IPS-18c (cell line): ENCODE data around the gene OCA2.
A peak's percentile ranks its signal among the peaks of the same experiment; 100 is the strongest.

Experiments
- H3K4me3 ChIP-seq: 2 replicates; pipeline ENCODE4 v1.7.0; 2013; ENCODE audit warnings: low read depth, mild to moderate bottlenecking, low read length, moderate library complexity; ENCODE audit not compliant: insufficient read depth
- H3K9me3 ChIP-seq: one replicate; pipeline ENCODE4 v1.6.1; 2013; ENCODE audit warnings: mild to moderate bottlenecking, low read length, moderate library complexity; ENCODE audit not compliant: control insufficient read depth, insufficient read depth

OCA2 gene

GRCh38 chr15:28109626-28110455 is 10.7 kb upstream of the OCA2 start:
- Histone ChIP-seq H3K4me3 (no peak overlapping the region), H3K9me3 (no peaks in the 10 kb centered on the region)

- H3K9me3 ChIP-seq, result no peaks in the 10 kb centered on the region
- H3K4me3 ChIP-seq, result peak overlapping the region; percentile 59
These were observed 8.8 kb upstream of the OCA2 start for GRCh38 chr15:28107904-28108275.

- Histone ChIP-seq H3K9me3 (no peaks in the 10 kb centered on the region), H3K4me3 (peak overlapping the region; percentile 59)
These were observed 8.2 kb upstream of the OCA2 start for GRCh38 chr15:28107111-28107903.

- peak overlapping the region; percentile 59 for H3K4me3 ChIP-seq
These were observed 7.4 kb upstream of the OCA2 start for GRCh38 chr15:28106294-28107110.

GRCh38 chr15:28105793-28106192 is 6.7 kb upstream of the OCA2 start:
- no peak overlapping the region; the same call in 1 of the 2 replicates for H3K4me3 ChIP-seq
- no peaks in the 10 kb centered on the region for H3K9me3 ChIP-seq

More at GRCh38 chr15:28106294-28107110, 7.4 kb upstream of the OCA2 start:
- no peaks in the 10 kb centered on the region for H3K9me3 ChIP-seq

- no peak overlapping the region for H3K4me3 ChIP-seq
- H3K9me3 ChIP-seq, result no peaks in the 10 kb centered on the region
These were observed 6.2 kb upstream of the OCA2 start for GRCh38 chr15:28105224-28105791.

GRCh38 chr15:28104326-28104725 is 5.2 kb upstream of the OCA2 start:
- no peaks in the 10 kb centered on the region for H3K9me3 ChIP-seq
- H3K4me3 ChIP-seq, result no peak overlapping the region

GRCh38 chr15:28103831-28104230 is 4.7 kb upstream of the OCA2 start:
- no peak overlapping the region for H3K4me3 ChIP-seq

GRCh38 chr15:28101983-28102441 is 2.9 kb upstream of the OCA2 start:
- Histone ChIP-seq H3K4me3 (no peak overlapping the region), H3K9me3 (no peaks in the 10 kb centered on the region)

More at GRCh38 chr15:28103831-28104230, 4.7 kb upstream of the OCA2 start:
- no peaks in the 10 kb centered on the region for H3K9me3 ChIP-seq

- H3K4me3 ChIP-seq, result no peak overlapping the region
- no peaks in the 10 kb centered on the region for H3K9me3 ChIP-seq
These were observed 2.1 kb upstream of the OCA2 start for GRCh38 chr15:28101201-28101600.

- no peak overlapping the region for H3K4me3 ChIP-seq
- no peaks in the 10 kb centered on the region for H3K9me3 ChIP-seq
These were observed 1.5 kb upstream of the OCA2 start for GRCh38 chr15:28100516-28101195.

- H3K4me3 ChIP-seq, result peak overlapping the region; percentile 48
- no peaks in the 10 kb centered on the region for H3K9me3 ChIP-seq
These were observed 533 bp upstream of the OCA2 start for GRCh38 chr15:28099555-28100140.

GRCh38 chr15:28098360-28098765 is 752 bp downstream of the OCA2 start:
- Histone ChIP-seq H3K4me3 (no peak overlapping the region), H3K9me3 (no peaks in the 10 kb centered on the region)

- Histone ChIP-seq H3K4me3 (no peak overlapping the region), H3K9me3 (no peaks in the 10 kb centered on the region)
These were observed 1.3 kb downstream of the OCA2 start for GRCh38 chr15:28097656-28098359.

- Histone ChIP-seq H3K9me3 (no peaks in the 10 kb centered on the region), H3K4me3 (peak overlapping the region; percentile 55)
These were observed 2.3 kb downstream of the OCA2 start for GRCh38 chr15:28096670-28097431.
